ENCODE results near the gene SCAF8. TPM values are rescaled to one million over a fixed set of nuclear protein-coding genes. Genes with fewer than 3 reads are reported as not detected.
A peak's percentile ranks its signal among the peaks of the same experiment; 100 is the strongest.

SCAF8 gene, protein sequence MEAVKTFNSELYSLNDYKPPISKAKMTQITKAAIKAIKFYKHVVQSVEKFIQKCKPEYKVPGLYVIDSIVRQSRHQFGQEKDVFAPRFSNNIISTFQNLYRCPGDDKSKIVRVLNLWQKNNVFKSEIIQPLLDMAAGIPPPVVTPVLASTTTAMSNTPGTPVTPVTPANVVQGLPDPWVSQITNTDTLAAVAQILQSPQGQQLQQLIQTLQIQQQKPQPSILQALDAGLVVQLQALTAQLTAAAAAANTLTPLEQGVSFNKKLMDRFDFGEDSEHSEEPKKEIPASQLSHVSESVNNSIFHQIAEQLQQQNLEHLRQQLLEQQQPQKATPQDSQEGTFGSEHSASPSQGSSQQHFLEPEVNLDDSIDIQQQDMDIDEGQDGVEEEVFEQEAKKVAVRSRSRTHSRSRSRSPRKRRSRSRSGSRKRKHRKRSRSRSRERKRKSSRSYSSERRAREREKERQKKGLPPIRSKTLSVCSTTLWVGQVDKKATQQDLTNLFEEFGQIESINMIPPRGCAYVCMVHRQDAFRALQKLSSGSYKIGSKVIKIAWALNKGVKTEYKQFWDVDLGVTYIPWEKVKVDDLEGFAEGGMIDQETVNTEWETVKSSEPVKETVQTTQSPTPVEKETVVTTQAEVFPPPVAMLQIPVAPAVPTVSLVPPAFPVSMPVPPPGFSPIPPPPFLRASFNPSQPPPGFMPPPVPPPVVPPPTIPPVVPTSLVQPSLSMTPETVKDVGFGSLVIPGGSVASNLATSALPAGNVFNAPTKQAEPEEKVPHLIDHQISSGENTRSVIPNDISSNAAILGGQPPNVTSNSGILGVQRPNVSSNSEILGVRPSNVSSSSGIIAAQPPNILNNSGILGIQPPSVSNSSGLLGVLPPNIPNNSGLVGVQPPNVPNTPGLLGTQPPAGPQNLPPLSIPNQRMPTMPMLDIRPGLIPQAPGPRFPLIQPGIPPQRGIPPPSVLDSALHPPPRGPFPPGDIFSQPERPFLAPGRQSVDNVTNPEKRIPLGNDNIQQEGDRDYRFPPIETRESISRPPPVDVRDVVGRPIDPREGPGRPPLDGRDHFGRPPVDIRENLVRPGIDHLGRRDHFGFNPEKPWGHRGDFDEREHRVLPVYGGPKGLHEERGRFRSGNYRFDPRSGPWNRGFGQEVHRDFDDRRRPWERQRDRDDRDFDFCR (N-terminal part only)
- total RNA-seq (ENCODE audit: unreplicated experiment) = 54.9 TPM
- long read RNA-seq = 0 reads

- Mint-ChIP-seq H3K36me3 (ENCODE audit: unreplicated experiment) (no peaks in the 10 kb centered on the region), H3K27me3 (ENCODE audit: unreplicated experiment) (peaks cover 3% of the 10 kb centered on the region), H3K4me1 (ENCODE audit: low read depth, unreplicated experiment) (peaks cover 11% of the 10 kb centered on the region), H3K9me3 (ENCODE audit: unreplicated experiment) (peaks cover 9% of the 10 kb centered on the region), H3K27ac (ENCODE audit: unreplicated experiment) (peak within 1 kb of the TSS; percentile 84), H3K4me3 (ENCODE audit: unreplicated experiment) (peak within 1 kb of the TSS; percentile 96)
- peak; percentile 87 for DNase-seq
- peak; percentile 90 for TF ChIP-seq CTCF (IDR thresholded peaks at IDR 0.05; ENCODE audit: partially characterized antibody, unreplicated experiment)
Measured at GRCh38 chr6:154733183-154733625, at the start of gene SCAF8. TSS of gene SCAF8 (plus strand) at chr6:154733416. CDS start at chr6:154733901, 485 bp downstream.

DNA sequence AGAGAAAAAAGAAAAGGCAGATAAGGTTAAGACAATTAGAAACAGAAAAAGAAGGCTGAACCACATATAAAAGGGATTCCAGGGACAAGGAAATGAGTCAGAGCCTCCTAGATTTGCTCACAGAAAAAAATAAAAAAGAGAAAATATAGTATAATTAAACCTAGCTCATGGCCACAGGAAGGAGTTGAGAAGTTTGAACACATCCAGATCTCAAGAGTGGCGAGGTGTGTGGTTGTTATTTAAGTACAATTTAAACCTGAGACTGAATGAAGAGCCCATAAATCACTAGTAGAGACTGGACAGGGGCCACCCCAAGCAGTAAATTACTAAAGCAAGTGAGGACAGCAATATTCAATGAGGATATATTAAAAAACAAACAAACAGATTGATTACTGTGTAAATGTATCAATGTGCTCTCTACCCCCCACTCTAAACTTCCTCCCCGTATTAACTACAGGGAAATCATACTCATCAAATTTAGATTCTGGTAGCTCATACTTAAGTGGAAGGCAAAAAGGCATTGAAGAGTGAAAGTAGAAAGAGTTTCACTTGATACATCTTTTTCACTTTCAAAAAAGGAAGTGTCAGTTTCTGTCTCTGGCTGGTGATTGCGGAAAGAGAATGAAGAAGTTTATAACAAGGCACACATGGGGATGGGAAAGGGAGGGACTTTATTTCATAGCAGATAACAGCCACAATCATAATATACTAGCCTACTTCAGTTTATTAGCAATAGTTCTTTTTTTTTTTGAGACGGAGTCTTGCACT, 49.3 kb upstream of the SCAF8 start:
- DNase-seq = no peak

GRCh38 chr6:154686162-154686561, 47.1 kb upstream of the SCAF8 start:
- no peak for DNase-seq
- Mint-ChIP-seq H3K27me3 (ENCODE audit: unreplicated experiment) (peaks cover 1% of the 10 kb centered on the region), H3K4me3 (ENCODE audit: unreplicated experiment) (no peak overlapping the region)

More for the DNA sequence above, 49.3 kb upstream of the SCAF8 start:
- Mint-ChIP-seq H3K4me1 (ENCODE audit: low read depth, unreplicated experiment) (peaks cover 3% of the 10 kb centered on the region), H3K27me3 (ENCODE audit: unreplicated experiment) (no peaks in the 10 kb centered on the region), H3K36me3 (ENCODE audit: unreplicated experiment) (no peaks in the 10 kb centered on the region), H3K9me3 (ENCODE audit: unreplicated experiment) (peaks cover 5% of the 10 kb centered on the region), H3K4me3 (ENCODE audit: unreplicated experiment) (no peak overlapping the region), H3K27ac (ENCODE audit: unreplicated experiment) (no peak overlapping the region)
- no peak for TF ChIP-seq CTCF (IDR thresholded peaks at IDR 0.05; ENCODE audit: partially characterized antibody, unreplicated experiment)

More at GRCh38 chr6:154686162-154686561, 47.1 kb upstream of the SCAF8 start:
- no peaks in the 10 kb centered on the region for H3K36me3 Mint-ChIP-seq (ENCODE audit: unreplicated experiment)
- no peak overlapping the region for H3K27ac Mint-ChIP-seq (ENCODE audit: unreplicated experiment)
- peaks cover 9% of the 10 kb centered on the region for H3K4me1 Mint-ChIP-seq (ENCODE audit: low read depth, unreplicated experiment)
- TF ChIP-seq CTCF (IDR thresholded peaks at IDR 0.05; ENCODE audit: partially characterized antibody, unreplicated experiment) = no peak
- peaks cover 5% of the 10 kb centered on the region for H3K9me3 Mint-ChIP-seq (ENCODE audit: unreplicated experiment)

Data from glutamatergic neuron (in vitro differentiated cells).